Activated T-helper 1 cell treated with anti-CD3 and anti-CD28 coated beads, Interleukin-12 subunit alpha, Interleukin-12 subunit beta, Interleukin-2, Interleukin-4 antibody, amounts not matched to agents 30 ng/mL and 10 ng/mL and 1 ng/mL, durations not matched to agents 14 hours and 24 hours and 36 hours (primary cell): ENCODE data around the gene SCAMP4. TPM values are rescaled to one million over a fixed set of nuclear protein-coding genes. Genes with fewer than 3 reads are reported as not detected.
A peak's percentile ranks its signal among the peaks of the same experiment; 100 is the strongest.

ENCODE experiments used
- DNase-seq: peaks from one replicate; pipeline ENCODE4 v3.0.0; 2021; ENCODE audit warnings: low spot score
- H3K27ac Mint-ChIP-seq: one replicate; pipeline ENCODE4 v1.8.0; 2021; ENCODE audit warnings: mild to moderate bottlenecking, mixed read lengths
- H3K27me3 Mint-ChIP-seq: one replicate; pipeline ENCODE4 v1.8.0; 2022; ENCODE audit warnings: mild to moderate bottlenecking, moderate library complexity, mixed read lengths; ENCODE audit not compliant: insufficient read depth
- H3K36me3 Mint-ChIP-seq: one replicate; pipeline ENCODE4 v1.8.0; 2021; ENCODE audit warnings: low read depth, mixed read lengths
- H3K4me1 Mint-ChIP-seq: one replicate; pipeline ENCODE4 v1.8.0; 2021; ENCODE audit warnings: low read depth, mixed read lengths
- H3K4me3 Mint-ChIP-seq: one replicate; pipeline ENCODE4 v1.8.0; 2021; ENCODE audit warnings: mild to moderate bottlenecking, moderate library complexity, mixed read lengths
- H3K9me3 Mint-ChIP-seq: one replicate; pipeline ENCODE4 v1.8.0; 2021; ENCODE audit warnings: mixed read lengths
- intact Hi-C: fragments of 100-400 bp; cut with micrococcal nuclease; formaldehyde crosslinking; loops from one replicate; pipeline ENCODE4 v1.15.1; 2024
- total RNA-seq: library from RNA; stranded (reverse); gene quantifications from 2 replicates; pipeline ENCODE4 v1.2.3, GENCODE V29; 2022

SCAMP4 gene
- total RNA-seq, 1 donor from 2014 or later = 41.5 TPM

DNA sequence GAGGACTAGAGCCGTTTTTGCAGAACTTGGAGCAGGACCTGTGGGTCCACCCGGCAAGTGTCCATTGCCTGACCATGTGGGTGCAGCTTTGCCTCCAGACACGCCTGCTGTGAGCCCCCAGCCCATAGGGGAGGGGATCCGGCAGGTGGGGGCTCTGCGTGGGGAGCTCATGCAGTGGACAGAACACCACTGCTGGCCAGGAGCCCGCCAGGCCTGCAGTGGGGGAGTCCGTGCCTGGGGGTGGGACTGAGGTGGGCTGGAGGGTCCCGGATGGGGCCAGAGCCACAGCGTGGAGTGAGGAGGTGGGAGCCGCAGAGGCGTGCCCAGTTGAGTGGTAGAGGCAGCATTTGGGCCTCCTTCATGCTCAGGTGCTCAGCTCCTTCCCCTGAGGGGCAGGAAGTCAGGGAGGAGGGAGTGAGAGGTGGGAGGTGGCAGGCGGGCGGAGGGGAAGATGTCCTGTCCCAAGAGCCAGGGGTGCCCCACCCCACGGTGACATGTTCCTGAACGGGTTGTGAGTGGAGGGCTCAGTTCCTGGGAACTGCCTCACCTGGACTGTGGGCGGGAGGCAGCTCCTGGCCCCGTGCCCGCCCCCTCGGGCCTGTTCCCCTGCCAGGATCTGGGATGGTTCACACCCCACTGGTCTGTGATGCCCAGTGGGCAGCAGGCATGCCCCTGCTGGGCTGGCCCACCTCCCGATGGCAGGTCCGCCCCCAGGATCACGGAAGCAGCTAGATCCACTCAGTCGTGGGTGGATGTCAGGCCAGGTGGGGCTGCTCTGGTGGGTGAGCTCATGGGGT, 8.8 kb downstream of the SCAMP4 start:
- intact Hi-C loops = no loop called here
- H3K4me1 Mint-ChIP-seq = peaks cover 5% of the 10 kb centered on the region
- no peaks in the 10 kb centered on the region for H3K9me3 Mint-ChIP-seq
- no peak overlapping the region for H3K4me3 Mint-ChIP-seq
- peaks cover 1% of the 10 kb centered on the region for H3K36me3 Mint-ChIP-seq
- no peak overlapping the region for H3K27ac Mint-ChIP-seq
- no peaks in the 10 kb centered on the region for H3K27me3 Mint-ChIP-seq
- DNase-seq = no peak

DNA sequence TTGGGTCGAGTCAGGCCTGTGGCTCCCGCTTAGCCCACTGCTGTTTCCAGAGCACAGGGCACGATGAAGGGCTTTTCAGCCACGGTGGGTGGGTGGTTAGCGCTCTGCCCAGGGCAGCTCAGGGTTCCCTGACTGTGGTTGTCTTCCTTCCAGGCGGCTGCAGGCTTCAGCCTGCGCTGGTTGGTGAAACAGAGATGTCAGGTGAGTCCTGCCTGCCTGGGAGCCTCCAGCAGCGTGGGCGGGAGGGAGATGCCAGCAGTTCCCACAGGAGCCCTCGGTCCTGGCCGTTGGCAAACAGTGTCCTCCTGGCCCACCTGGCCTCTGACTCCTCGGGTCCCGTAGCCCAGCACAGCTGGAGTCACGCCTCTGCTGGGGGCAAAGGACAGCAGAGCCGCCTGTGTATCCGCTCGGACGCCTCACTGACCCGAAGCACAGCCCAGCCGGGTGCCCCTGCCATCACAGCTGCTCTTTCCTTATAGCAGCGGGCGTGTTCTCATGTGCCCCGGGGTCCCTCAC, 9.7 kb downstream of the SCAMP4 start:
- Mint-ChIP-seq H3K27me3 (no peaks in the 10 kb centered on the region), H3K36me3 (peaks cover 1% of the 10 kb centered on the region), H3K4me1 (peaks cover 5% of the 10 kb centered on the region), H3K4me3 (no peak overlapping the region), H3K9me3 (no peaks in the 10 kb centered on the region), H3K27ac (no peak overlapping the region)
- DNase-seq = no peak
- intact Hi-C loops = no loop called here

DNA sequence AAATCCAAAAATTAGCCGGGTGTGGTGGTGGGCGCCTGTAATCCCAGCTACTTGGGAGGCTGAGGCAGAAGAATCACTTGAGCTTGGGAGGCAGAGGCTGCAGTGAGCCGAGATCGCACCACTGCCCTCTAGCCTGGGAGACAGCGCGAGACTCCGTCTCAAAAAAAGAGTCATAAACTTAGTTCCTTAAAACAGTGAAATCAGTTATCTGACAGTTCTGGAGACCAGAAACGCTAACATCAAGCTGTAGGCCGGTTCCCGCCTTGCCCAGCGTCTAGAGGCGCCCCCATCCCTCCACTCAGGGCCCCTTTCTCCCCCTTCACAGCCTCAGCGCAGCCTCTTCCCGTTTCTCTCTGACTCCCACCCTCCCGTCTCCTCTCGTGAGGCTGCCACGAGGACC, 11.9 kb downstream of the SCAMP4 start:
- no peaks in the 10 kb centered on the region for H3K27me3 Mint-ChIP-seq
- H3K27ac Mint-ChIP-seq = no peak overlapping the region
- H3K36me3 Mint-ChIP-seq = peaks cover 6% of the 10 kb centered on the region
- no peak for DNase-seq
- no peak overlapping the region for H3K4me3 Mint-ChIP-seq
- intact Hi-C loops = no loop called here
- no peaks in the 10 kb centered on the region for H3K9me3 Mint-ChIP-seq
- H3K4me1 Mint-ChIP-seq = no peaks in the 10 kb centered on the region

- no peak overlapping the region for H3K4me3 Mint-ChIP-seq
- no peaks in the 10 kb centered on the region for H3K9me3 Mint-ChIP-seq
- H3K27me3 Mint-ChIP-seq = no peaks in the 10 kb centered on the region
- H3K4me1 Mint-ChIP-seq = peaks cover under 1% of the 10 kb centered on the region
- intact Hi-C loops = no loop called here
- peaks cover 6% of the 10 kb centered on the region for H3K36me3 Mint-ChIP-seq
- no peak overlapping the region for H3K27ac Mint-ChIP-seq
- DNase-seq = no peak
Measured at GRCh38 chr19:1917926-1918325, 12.7 kb downstream of the SCAMP4 start.

DNA sequence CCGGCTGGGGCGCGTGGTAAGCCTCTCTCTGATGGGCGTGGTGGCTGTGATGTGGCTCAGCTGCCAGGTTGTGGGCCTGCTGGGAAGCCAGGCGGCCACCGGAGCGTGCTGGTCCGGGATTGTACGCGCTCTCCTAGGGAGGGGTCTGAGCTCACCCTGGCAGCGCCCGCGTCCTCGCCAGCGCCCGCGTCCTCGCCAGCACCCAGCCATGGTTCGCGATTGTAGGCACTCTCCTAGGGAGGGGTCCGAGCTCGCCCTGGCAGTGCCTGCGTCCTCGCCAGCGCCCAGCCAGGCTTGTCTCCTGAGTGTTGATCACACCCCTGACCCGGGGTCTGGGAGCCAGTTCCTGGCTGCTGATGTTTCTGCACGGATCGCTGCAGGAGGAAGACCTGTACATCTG, 13.8 kb downstream of the SCAMP4 start:
- Mint-ChIP-seq H3K27ac (no peak overlapping the region), H3K36me3 (peaks cover 6% of the 10 kb centered on the region), H3K4me3 (no peak overlapping the region), H3K4me1 (peaks cover 5% of the 10 kb centered on the region), H3K9me3 (no peaks in the 10 kb centered on the region), H3K27me3 (no peaks in the 10 kb centered on the region)
- intact Hi-C loops = no loop called here
- DNase-seq = no peak

GRCh38 chr19:1920644-1921043, 15.4 kb downstream of the SCAMP4 start:
- H3K4me1 Mint-ChIP-seq = peaks cover 5% of the 10 kb centered on the region
- no peaks in the 10 kb centered on the region for H3K27me3 Mint-ChIP-seq
- peaks cover 6% of the 10 kb centered on the region for H3K36me3 Mint-ChIP-seq
- intact Hi-C loops = no loop called here
- DNase-seq = no peak
- H3K27ac Mint-ChIP-seq = no peak overlapping the region
- no peak overlapping the region for H3K4me3 Mint-ChIP-seq
- no peaks in the 10 kb centered on the region for H3K9me3 Mint-ChIP-seq

DNA sequence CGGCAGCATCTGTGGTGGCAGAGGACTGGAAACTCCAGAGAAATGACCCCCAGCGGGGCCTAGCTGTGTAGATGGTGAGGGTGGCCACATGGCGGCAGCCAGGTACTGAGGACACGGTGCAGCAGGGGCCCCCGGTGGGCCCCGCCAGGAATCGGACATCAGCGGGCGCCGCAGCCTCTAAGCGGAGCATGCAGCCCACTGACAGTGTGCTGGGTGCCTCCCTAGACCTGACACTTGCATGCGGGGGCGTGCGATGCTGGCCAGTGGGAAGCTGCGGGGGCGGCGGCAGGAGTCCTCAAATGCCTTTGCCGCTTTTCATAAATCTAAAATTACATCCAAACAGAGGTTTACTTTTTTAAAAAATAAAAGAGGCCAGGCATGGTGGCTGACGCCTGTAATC, 16.1 kb downstream of the SCAMP4 start:
- Mint-ChIP-seq H3K27me3 (no peaks in the 10 kb centered on the region), H3K9me3 (no peaks in the 10 kb centered on the region), H3K4me3 (no peak overlapping the region), H3K4me1 (peaks cover 5% of the 10 kb centered on the region), H3K36me3 (peaks cover 6% of the 10 kb centered on the region), H3K27ac (no peak overlapping the region)
- DNase-seq = no peak
- intact Hi-C loops = no loop called here

DNA sequence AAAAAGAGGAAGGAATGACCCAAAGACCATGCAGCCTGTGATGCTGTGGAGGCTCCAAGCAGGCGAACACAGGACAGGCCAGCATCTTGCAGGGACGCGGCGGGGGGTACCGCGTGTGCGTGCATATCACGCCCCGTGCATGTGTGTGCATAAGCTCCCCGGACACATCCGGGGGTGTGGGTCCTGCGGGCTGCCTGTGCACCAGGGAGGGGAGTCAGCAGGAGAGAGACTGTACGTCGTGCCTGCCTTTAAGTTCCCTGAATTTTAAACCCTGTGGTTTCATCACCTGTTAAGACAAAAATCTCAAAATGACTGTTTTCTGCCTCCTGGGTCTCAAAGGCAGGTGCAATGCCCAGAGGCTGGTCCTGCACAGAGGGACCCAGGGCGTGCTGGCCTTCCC, 16.6 kb downstream of the SCAMP4 start:
- H3K4me1 Mint-ChIP-seq = peaks cover 5% of the 10 kb centered on the region
- H3K36me3 Mint-ChIP-seq = peaks cover 6% of the 10 kb centered on the region
- no peaks in the 10 kb centered on the region for H3K27me3 Mint-ChIP-seq
- no peak overlapping the region for H3K4me3 Mint-ChIP-seq
- DNase-seq = no peak
- H3K9me3 Mint-ChIP-seq = no peaks in the 10 kb centered on the region
- no peak overlapping the region for H3K27ac Mint-ChIP-seq
- intact Hi-C loops = no loop called here

DNA sequence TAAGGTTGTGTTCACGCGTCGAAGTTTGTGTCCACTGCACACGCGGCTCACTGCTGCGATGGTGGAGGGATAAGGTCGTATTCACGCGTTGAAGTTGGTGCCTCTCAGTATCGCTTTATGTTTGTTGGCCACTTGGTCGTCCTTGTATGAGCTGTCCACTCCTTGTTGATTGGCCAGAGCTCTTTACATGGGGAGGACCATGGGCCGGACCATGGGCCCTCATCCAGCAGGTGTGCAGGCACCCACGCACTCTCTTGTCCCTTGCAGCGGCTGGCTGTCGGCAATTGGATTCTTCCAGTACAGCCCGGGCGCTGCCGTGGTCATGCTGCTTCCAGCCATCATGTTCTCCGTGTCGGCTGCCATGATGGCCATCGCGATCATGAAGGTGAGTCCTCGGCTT, 17.6 kb downstream of the SCAMP4 start:
- H3K4me3 Mint-ChIP-seq = no peak overlapping the region
- H3K4me1 Mint-ChIP-seq = peaks cover 10% of the 10 kb centered on the region
- peaks cover 8% of the 10 kb centered on the region for H3K36me3 Mint-ChIP-seq
- DNase-seq = no peak
- H3K9me3 Mint-ChIP-seq = no peaks in the 10 kb centered on the region
- intact Hi-C loops = no loop called here
- H3K27ac Mint-ChIP-seq = peak overlapping the region; percentile 77
- no peaks in the 10 kb centered on the region for H3K27me3 Mint-ChIP-seq

- no peaks in the 10 kb centered on the region for H3K27me3 Mint-ChIP-seq
- H3K27ac Mint-ChIP-seq = peak overlapping the region; percentile 77
- DNase-seq = peak; percentile 45
- intact Hi-C loops = no loop called here
- H3K4me1 Mint-ChIP-seq = peaks cover 15% of the 10 kb centered on the region
- no peaks in the 10 kb centered on the region for H3K9me3 Mint-ChIP-seq
- no peak overlapping the region for H3K4me3 Mint-ChIP-seq
- peaks cover 8% of the 10 kb centered on the region for H3K36me3 Mint-ChIP-seq
Measured at GRCh38 chr19:1923319-1923718, 18.1 kb downstream of the SCAMP4 start.

DNA sequence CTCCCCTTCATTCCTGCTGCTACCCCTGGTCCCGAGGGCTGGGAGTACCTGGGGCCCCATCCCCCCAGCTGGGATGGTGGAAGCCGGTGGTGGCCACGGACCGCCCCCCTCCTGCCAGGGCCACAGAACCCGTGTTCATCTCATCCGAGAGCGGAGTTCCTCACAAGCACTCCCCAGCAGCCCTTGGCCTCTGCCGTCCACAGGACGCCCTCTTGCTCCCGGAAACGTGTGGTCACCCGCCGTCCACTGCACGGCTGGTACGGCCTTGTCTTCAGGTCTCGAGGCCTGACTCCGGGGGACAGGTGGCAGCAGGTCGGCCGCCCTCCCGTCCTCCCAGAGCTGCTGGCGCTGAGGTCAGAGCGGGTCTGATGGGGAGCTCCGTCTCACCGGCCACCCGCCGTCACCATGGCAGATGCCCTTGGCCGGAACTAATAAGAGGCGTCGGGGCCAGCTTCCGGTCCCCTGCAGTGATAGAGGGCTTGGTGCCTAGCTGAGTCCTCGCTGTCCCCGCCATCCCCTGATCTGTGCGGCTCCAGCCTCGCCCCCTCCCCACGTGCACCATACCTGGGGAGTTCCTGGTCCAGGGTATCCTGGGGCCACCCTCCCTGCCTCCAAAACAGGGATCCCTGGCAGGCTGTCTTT, 19.2 kb downstream of the SCAMP4 start:
- no peak overlapping the region for H3K27ac Mint-ChIP-seq
- no peak overlapping the region for H3K4me3 Mint-ChIP-seq
- DNase-seq = no peak
- H3K27me3 Mint-ChIP-seq = peaks cover 2% of the 10 kb centered on the region
- peaks cover 8% of the 10 kb centered on the region for H3K36me3 Mint-ChIP-seq
- H3K4me1 Mint-ChIP-seq = peaks cover 15% of the 10 kb centered on the region
- no peaks in the 10 kb centered on the region for H3K9me3 Mint-ChIP-seq
- intact Hi-C loops = no loop called here

DNA sequence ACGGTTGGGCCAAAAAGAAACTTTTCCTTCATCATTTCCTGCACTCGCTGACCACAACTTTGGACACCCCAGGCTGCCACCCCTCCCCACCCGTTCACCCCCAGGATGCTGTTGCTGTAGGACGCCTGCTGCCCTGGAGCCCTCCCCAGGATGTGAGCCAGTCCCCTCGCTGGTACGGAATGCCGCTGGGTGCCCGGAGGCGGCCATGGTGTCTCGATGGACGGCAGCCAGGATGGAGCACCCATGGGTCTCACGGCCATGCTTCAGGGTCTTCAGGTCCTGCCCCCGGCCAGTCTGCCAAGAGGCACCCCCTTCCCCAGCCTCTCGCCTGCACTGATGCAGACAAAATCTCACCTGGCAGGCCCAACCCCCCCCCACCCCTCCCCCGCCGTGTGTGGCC, 20.3 kb downstream of the SCAMP4 start:
- DNase-seq = no peak
- Mint-ChIP-seq H3K9me3 (no peaks in the 10 kb centered on the region), H3K36me3 (peaks cover 3% of the 10 kb centered on the region), H3K27me3 (peaks cover 3% of the 10 kb centered on the region), H3K4me3 (no peak overlapping the region), H3K4me1 (peaks cover 21% of the 10 kb centered on the region), H3K27ac (no peak overlapping the region)
- intact Hi-C loops = no loop called here

DNA sequence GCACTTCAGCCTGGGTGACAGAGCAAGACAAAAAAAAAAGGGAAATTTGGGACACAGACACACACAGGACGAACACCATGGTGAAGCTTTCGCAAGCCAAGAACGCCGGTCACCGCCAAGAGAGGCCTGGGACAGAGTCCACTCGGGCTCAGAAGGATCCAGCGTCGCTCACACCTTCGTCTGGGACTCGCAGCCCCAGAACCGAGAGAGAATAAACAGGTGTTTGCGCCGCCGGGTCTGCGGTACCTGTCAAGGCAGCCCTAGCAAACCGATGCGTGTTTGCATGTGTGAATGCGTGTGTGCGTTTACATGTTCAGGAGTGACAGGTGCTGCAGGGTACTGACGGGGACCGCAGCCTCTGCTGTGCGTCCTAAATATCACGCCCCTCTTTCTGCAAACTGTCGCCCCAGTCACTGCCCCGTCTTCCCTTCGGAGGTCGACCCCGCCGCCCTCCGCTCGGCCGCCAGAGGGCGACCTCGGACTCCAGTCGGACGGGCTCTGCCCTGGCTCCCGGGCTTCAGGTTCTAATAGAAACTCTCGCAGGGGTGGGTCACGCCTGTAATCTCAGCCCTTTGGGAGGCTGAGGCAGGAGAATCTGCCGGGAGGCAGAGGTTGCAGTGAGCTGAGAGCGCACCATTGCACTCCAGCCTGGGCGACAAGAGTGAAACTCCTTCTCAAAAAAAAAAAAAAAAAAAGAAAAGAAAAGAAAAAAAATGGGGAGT, 24.0 kb downstream of the SCAMP4 start:
- H3K9me3 Mint-ChIP-seq = peaks cover 5% of the 10 kb centered on the region
- intact Hi-C loops = loop anchor here (2.0 kb wide), 1 partner anchor 24 kb away; the partner anchor contains the start of genes ADAT3 and SCAMP4

More for the DNA sequence above, 24.0 kb downstream of the SCAMP4 start:
- Mint-ChIP-seq H3K27ac (peak overlapping the region; percentile 55), H3K4me3 (peak overlapping the region; percentile 77), H3K27me3 (peaks cover 4% of the 10 kb centered on the region), H3K36me3 (peaks cover 9% of the 10 kb centered on the region), H3K4me1 (peaks cover 16% of the 10 kb centered on the region)
- DNase-seq = peak; percentile 71
